Endothelial cell of umbilical vein (primary cell): Measurements from ENCODE around the gene VPS25. TPM values are rescaled to one million over a fixed set of nuclear protein-coding genes. Genes with fewer than 3 reads are reported as not detected.
A peak's percentile ranks its signal among the peaks of the same experiment; 100 is the strongest.

Experiments
- BruUV-seq: library from RNA; stranded (reverse); fragments of 400-500 nt; replicated peaks from 2 replicates; lab custom pipeline; 2021; lab: Mats Ljungman, UMichigan
- CTCF ChIA-PET: fragments of 300-600, 350-600 bp; sonication (Branson Sonifier 250); formaldehyde crosslinking; loops from one replicate; lab custom pipeline; 2021; ENCODE audit warnings: antibody characterized with exemption, inconsistent platforms; lab: Charles Lee
- POLR2A ChIA-PET: fragments of 300-600, 350-600 bp; sonication (Branson Sonifier 250); formaldehyde crosslinking; loops from one replicate; lab custom pipeline; 2021; ENCODE audit warnings: antibody characterized with exemption, inconsistent platforms; lab: Charles Lee
- DNase-seq: peaks from one replicate; pipeline ENCODE4 v3.0.0-alpha.2; 2011; ENCODE audit warnings: low read depth, low spot score
- FAIRE-seq: peaks from 2 replicates; lab custom pipeline; 2011; peaks lifted over from hg19 to GRCh38; lab: Jason Lieb, UNC
- H2AFZ ChIP-seq: 2 replicates; pipeline ENCODE4 v1.6.0; 2012; ENCODE audit warnings: low read depth, low read length, control low read depth, inconsistent platforms
- H3K27ac ChIP-seq: 2 replicates; pipeline ENCODE4 v1.5.1; 2011; ENCODE audit warnings: low read depth, mild to moderate bottlenecking, control low read depth, low read length, moderate library complexity; ENCODE audit not compliant: insufficient read depth
- H3K27me3 ChIP-seq, 2 experiments: 2 replicates each; pipeline versions ENCODE4 v1.6.0 to v1.6.1; 2011; ENCODE audit warnings: low read length in 2 of 2, mixed read lengths in 1 of 2; ENCODE audit not compliant: control insufficient read depth in 2 of 2, insufficient read depth in 2 of 2
- H3K36me3 ChIP-seq, 2 experiments: 2 replicates in 1 of 2; 3 replicates in 1 of 2; pipeline ENCODE4 v1.5.1; 2011; ENCODE audit warnings: low read length in 2 of 2, mild to moderate bottlenecking in 1 of 2, moderate library complexity in 1 of 2; ENCODE audit not compliant: control insufficient read depth in 2 of 2, insufficient read depth in 2 of 2; ENCODE audit errors: extremely low read depth in 1 of 2
- H3K4me1 ChIP-seq: 3 replicates; pipeline ENCODE4 v1.5.1; 2011; ENCODE audit warnings: mild to moderate bottlenecking, low read length; ENCODE audit not compliant: control insufficient read depth, insufficient read depth; ENCODE audit errors: extremely low read depth
- H3K4me2 ChIP-seq: 2 replicates; pipeline ENCODE4 v1.6.1; 2011; ENCODE audit warnings: low read length, control low read depth, mixed read lengths; ENCODE audit not compliant: insufficient read depth
- H3K4me3 ChIP-seq, 3 experiments: fragments of 200-600 bp in 1 of 3; sonication (generic), shearing (Covaris generic) in 1 of 3; replicated peaks in 1 of 3; 2 replicates each; pipeline ENCODE4 v1.5.1; 2011 to 2016; ENCODE audit warnings: control low read depth in 3 of 3, low read length in 3 of 3, mild to moderate bottlenecking in 2 of 3, inconsistent platforms in 1 of 3, low read depth in 1 of 3, moderate library complexity in 1 of 3; ENCODE audit not compliant: insufficient read depth in 1 of 3
- H3K79me2 ChIP-seq: 2 replicates; pipeline ENCODE4 v1.6.0; 2012; ENCODE audit warnings: low read length, inconsistent platforms; ENCODE audit not compliant: control insufficient read depth, insufficient read depth
- H3K9ac ChIP-seq: replicated peaks from 2 replicates; pipeline ENCODE3; 2011; ENCODE audit warnings: low read length, control low read depth; ENCODE audit not compliant: insufficient read depth; ENCODE audit errors: extremely low read depth
- H3K9me1 ChIP-seq: replicated peaks from 3 replicates; pipeline ENCODE4 v1.6.0; 2011; ENCODE audit warnings: mild to moderate bottlenecking, low read length; ENCODE audit not compliant: control insufficient read depth, insufficient read depth; ENCODE audit errors: extremely low read depth
- H3K9me3 ChIP-seq: replicated peaks from 2 replicates; pipeline ENCODE4 v1.5.1; 2012; ENCODE audit warnings: low read length, inconsistent platforms; ENCODE audit not compliant: control insufficient read depth, insufficient read depth
- H4K20me1 ChIP-seq: replicated peaks from 2 replicates; pipeline ENCODE3; 2011; ENCODE audit warnings: mild to moderate bottlenecking, low read length; ENCODE audit not compliant: control insufficient read depth, insufficient read depth; ENCODE audit errors: extremely low read depth
- CTCF ChIP-seq, 2 donors: IDR thresholded peaks; 1 replicate in 1 of 2; 2 replicates in 1 of 2; pipeline ENCODE4 v1.5.1; 2011; ENCODE audit warnings: low read length in 2 of 2, mild to moderate bottlenecking in 2 of 2, moderate library complexity in 2 of 2, control low read depth in 1 of 2, inconsistent platforms in 1 of 2, low read depth in 1 of 2; ENCODE audit not compliant: insufficient read depth in 1 of 2; ENCODE audit errors: extremely low read depth in 1 of 2
- EZH2 ChIP-seq: IDR thresholded peaks from 2 replicates; pipeline ENCODE4 v1.6.1; 2012; ENCODE audit warnings: borderline replicate concordance, low read depth, mild to moderate bottlenecking, moderate library complexity, low read length, inconsistent platforms; ENCODE audit not compliant: severe bottlenecking
- FOS ChIP-seq: IDR thresholded peaks from 2 replicates; pipeline ENCODE4 v1.6.1; 2011; ENCODE audit warnings: mild to moderate bottlenecking, low read length, moderate library complexity, borderline replicate concordance; ENCODE audit not compliant: insufficient read depth
- GATA2 ChIP-seq: IDR thresholded peaks from 2 replicates; pipeline ENCODE4 v1.7.0; 2011; ENCODE audit warnings: low read depth, mild to moderate bottlenecking, moderate library complexity, mixed read lengths, low read length; ENCODE audit not compliant: insufficient read length, insufficient read depth
- JUN ChIP-seq: IDR thresholded peaks from 2 replicates; pipeline ENCODE4 v1.6.1; 2011; ENCODE audit warnings: borderline replicate concordance, low read depth; ENCODE audit not compliant: insufficient read length, insufficient read depth
- MAX ChIP-seq: IDR thresholded peaks from 2 replicates; pipeline ENCODE4 v1.6.1; 2011; ENCODE audit not compliant: insufficient read depth, insufficient read length
- MYC ChIP-seq: IDR thresholded peaks from one replicate; pipeline ENCODE4 v1.6.1; 2011; ENCODE audit warnings: mild to moderate bottlenecking, low read depth, low read length
- POLR2A ChIP-seq: IDR thresholded peaks from 2 replicates; pipeline ENCODE4 v1.6.1; 2012; ENCODE audit warnings: low read depth, mild to moderate bottlenecking, control low read depth, low read length
- POLR2AphosphoS5 ChIP-seq: IDR thresholded peaks from 2 replicates; pipeline ENCODE4 v1.6.1; 2012; ENCODE audit warnings: low read depth, mild to moderate bottlenecking, control low read depth, low read length, moderate library complexity; ENCODE audit not compliant: insufficient read depth
- dilution Hi-C: fragments of 300-500 bp; cut with MboI; formaldehyde crosslinking; loops from one replicate; pipeline ENCODE4 v1.15.0; 2019; ENCODE audit warnings: low sequenced_read_pairs; ENCODE audit not compliant: extremely low pct_ligation_motif_present
- intact Hi-C: fragments of 100-400 bp; cut with micrococcal nuclease; formaldehyde crosslinking; loops from one replicate; pipeline ENCODE4 v1.10.0; 2022
- polyA plus RNA-seq, 4 experiments: library from polyadenylated mRNA; depleted of rRNA in 3 of 4; stranded (reverse) in 3 of 4; unstranded in 1 of 4; fragments of >200 nt; gene quantifications; 2 replicates each; pipeline versions ENCODE4 v1.2.1 to v1.2.3, GENCODE V29; 2011 to 2012; ENCODE audit warnings: missing spikeins in 1 of 4
- total RNA-seq: library from RNA; stranded (reverse); gene quantifications from 2 replicates; pipeline ENCODE4 v1.2.3, GENCODE V29; 2021

The VPS25 gene
- total and polyA plus RNA-seq, 2 donors (not counting 3 experiments of a cell fraction or from before 2014, with no cell fraction given), result 45.0 to 86.8 TPM

GRCh38 chr17:42798011-42798382 is 24.7 kb downstream of the VPS25 start:
- no peak for TF ChIP-seq FOS
- no peak for TF ChIP-seq GATA2
- no peak for TF ChIP-seq EZH2
- TF ChIP-seq MYC, result no peak
- TF ChIP-seq JUN, result no peak
- no peak for TF ChIP-seq CTCF (IDR thresholded peaks at IDR 0.05; ENCODE audit: extremely low read depth in 1 of 2, insufficient read depth in 1 of 2, low read depth in 1 of 2, low read length in 2 of 2)
- TF ChIP-seq POLR2AphosphoS5, result no peak
- no peak for TF ChIP-seq MAX
- no peak for TF ChIP-seq POLR2A
- no TSS peak for BruUV-seq
- ChIA-PET POLR2A (interaction anchor here (1.0 kb wide), 1 partner anchor 26 kb away, joined by 3 read pairs; the partner anchor contains the start of gene BECN1), CTCF (interaction anchor here (0.7 to 3.2 kb wide), 5 partner anchors 22 to 38 kb away, joined by 3 to 14 read pairs (median 10); partner anchors contain the start of genes BECN1 and VPS25)
- H3K4me3 ChIP-seq, result peak overlapping the region; percentile 16 to 76 (median 71)
- intact Hi-C loops, result loop anchor here (1.0 to 2.0 kb wide), 3 partner anchors 24 to 53 kb away; partner anchors contain the start of genes EZH1 and PSME3
- no peaks in the 10 kb centered on the region for H3K9me1 ChIP-seq
- H2AFZ ChIP-seq, result peak overlapping the region; percentile 56
- peak overlapping the region; percentile 77 for H3K4me2 ChIP-seq
- peaks cover 0 to 2% of the 10 kb centered on the region in 2 experiments for H3K36me3 ChIP-seq
- no peaks in the 10 kb centered on the region for H3K79me2 ChIP-seq
- dilution Hi-C loops, result no loop called here
- H3K9ac ChIP-seq, result peak overlapping the region; percentile 64
- H3K4me1 ChIP-seq, result peaks cover 11% of the 10 kb centered on the region
- FAIRE-seq (peak; percentile 60), DNase-seq (no peak)
- no peaks in the 10 kb centered on the region for H3K27me3 ChIP-seq
- H3K27ac ChIP-seq, result no peak overlapping the region
- H4K20me1 ChIP-seq, result no peaks in the 10 kb centered on the region
- H3K9me3 ChIP-seq, result no peaks in the 10 kb centered on the region
